CD4-positive, alpha-beta T cell treated with Interleukin-21 for 1 hour (primary cell): ENCODE results near the gene STRADA.

Experiments
- DNase-seq: peaks from one replicate; pipeline ENCODE4 v3.0.0-alpha.2; 2020

STRADA gene

DNA sequence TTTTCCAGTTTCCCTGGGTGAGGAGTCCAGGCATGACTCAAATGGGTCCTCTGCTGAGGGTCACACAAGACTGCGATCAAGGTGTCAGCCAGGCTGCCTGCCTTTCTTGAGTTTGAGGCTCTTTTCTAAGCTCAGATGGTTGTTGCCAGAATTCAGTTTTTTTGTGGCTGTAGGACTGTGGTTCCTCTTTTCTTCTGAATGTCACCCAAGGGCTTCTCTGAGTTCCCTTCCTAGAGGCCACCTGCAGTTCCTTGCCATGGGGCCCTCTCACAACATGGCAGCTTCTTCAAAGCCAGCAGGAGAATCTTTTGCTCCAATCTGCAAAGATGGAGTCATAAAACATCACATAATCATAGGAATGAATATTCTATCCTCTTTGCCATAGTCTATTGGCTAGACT, 59.2 kb downstream of the STRADA start:
- no peak for DNase-seq

DNA sequence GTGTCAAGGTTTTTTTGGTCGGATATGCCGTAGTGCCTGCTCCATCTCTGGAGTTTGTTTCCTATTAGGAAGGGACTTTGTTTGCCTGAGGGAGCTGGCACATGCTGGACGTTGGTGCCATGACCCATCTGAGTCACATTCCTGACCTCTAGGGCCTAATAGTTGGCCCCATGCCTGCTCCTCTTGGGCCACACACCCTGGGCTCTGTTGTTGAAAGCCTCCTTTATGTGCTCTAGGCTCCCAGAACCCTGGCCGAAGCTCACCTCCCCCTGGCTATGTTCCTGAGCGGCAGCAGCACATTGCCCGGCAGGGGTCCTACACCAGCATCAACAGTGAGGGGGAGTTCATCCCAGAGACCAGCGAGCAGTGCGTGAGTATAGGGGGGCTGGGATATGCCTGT, 60.1 kb downstream of the STRADA start:
- no peak for DNase-seq

GRCh38 chr17:63680700-63681099, 60.9 kb downstream of the STRADA start:
- no peak for DNase-seq

GRCh38 chr17:63679214-63679613, 62.4 kb downstream of the STRADA start:
- DNase-seq = no peak

- no peak for DNase-seq
These were observed 65.0 kb downstream of the STRADA start for GRCh38 chr17:63676584-63676983.

DNA sequence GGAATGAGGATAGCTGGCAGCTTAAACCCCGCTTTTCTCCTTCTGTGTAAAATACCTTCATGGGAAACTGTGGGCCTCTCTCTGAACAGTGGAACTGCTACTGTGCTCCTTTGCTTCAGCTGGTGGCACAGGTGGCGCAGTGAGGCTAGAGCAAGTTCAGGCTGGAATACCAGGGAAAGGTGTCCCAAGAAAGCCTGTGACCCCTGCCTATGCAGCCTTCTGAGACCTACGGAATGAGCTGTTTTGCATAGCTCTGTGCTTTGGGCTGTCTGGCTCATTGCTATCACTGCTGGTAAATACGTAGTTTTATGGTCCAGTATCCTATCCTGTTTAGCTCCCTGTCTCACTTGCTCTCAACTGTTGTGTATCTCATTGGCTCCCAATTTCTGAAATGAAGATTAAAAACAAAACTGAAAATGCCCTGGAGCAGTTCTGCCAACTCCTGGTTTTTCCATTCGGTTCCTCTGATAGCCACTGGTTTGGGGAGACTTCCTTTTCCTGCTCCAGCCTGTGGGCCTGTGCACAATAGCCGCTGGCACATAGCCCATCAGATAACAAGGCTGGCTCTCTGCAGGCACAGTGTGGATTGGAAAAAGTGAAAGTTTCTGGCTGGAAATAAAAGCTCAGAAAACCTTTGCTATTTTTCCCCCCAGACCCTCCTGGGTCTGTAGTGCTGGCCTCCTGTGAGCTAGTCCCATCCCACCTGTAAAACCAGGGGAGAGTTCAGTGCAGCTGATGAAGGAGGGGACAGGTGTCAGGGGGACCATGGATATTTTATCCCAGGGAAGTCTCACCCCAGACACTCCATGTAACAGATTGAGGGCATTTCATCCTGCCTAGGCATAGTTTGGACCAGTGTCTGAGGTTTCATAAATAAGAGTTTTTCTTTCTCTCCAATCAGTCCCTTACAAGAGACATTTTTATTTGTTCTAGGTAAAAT, 65.7 kb downstream of the STRADA start:
- no peak for DNase-seq

DNA sequence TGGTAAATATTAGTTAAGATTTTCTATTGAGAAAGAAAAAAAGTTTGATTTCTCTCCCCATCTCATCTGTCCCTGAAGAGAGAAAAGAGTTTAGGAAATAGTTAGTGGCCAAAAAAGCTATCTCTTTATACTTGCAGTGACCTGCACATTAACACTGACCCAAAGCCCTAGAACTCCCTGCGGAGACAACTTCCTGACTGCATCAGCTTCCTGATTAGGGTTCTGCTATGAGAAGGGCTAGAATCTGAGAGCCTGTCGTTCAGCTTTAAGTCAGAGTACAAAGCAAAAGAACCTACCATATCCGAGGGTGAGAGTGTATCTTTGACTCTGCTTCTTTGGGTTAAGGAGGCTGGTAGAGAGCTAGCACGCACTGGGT, 66.4 kb downstream of the STRADA start:
- no peak for DNase-seq

DNA sequence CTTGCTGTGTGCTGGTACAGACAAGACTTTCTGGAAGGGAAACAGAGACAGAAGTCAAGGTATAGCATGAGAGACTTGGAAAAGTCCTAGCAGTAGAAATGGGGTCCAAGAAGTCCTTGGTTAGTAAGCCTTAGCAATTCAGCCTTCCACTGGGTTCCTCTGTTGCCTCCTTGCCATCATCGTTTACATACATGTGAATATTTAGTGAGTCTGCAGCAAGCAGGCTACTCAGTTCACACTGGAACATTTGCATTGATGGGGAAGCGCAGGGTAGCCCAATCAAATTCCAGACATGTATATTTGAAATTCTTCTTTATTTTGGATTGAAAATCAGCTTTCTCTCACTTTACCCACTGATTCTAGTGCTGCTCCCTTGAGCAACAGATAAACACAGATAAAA, 68.7 kb downstream of the STRADA start:
- DNase-seq = no peak

DNA sequence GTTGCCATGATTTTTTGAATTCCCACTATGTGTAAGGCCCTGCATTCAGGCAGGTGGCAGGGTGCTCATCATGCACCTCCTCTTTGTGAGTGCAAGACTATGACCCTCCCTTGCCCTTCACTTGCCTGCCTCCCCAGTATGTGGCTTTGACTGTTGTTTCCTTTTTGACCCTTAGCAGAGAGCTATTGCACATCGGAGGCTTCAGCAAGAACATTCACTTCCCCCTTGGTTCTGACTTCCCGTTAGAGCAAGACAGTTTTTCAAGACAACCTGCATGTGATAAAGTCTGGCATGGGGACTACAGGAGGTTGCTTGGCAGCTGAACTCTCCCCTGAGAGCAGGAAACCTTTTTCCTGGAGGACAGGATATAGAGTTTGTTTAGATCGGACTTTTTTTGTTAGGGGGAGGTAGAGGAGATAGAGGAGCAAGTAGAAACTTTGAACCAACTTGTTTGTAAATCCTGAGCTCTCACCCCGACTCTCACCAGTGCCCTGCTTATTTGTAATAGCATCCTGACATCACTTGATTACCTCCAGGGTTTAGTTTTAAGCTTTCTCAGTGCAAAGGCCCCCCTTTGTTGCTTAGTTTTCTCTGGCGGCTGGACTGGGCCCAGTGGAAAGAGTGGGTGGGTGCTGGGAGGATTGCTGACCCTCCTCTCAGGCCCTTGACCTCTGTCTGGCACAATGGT, 75.9 kb downstream of the STRADA start:
- DNase-seq = peak; percentile 12

DNA sequence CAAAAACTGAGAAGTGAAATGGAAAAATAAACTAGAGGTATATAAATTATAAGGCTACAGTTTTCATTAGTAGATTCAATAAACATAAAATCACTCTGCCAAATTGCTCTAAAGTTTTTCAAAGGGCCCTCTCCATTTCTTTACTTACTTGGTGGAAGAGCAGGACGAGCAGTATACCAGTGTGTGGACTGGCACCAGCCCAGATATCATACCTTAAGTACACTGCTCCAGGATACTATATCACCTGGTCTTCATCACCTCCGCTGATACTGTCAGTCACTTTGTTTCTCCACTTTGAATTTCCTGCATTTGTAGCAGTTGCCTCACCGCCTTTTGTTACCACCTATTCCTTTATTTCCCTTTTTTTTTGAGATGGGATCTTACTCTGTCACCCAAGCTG, 81.7 kb downstream of the STRADA start:
- no peak for DNase-seq

- no peak for DNase-seq
These were observed 83.2 kb downstream of the STRADA start for GRCh38 chr17:63658366-63658765.

GRCh38 chr17:63657786-63658185, 83.8 kb downstream of the STRADA start:
- no peak for DNase-seq

GRCh38 chr17:63653050-63653449, 88.5 kb downstream of the STRADA start:
- DNase-seq = no peak
